Measurements from ENCODE around the gene LMF1. TPM values are rescaled to one million over a fixed set of nuclear protein-coding genes. Genes with fewer than 3 reads are reported as not detected.

Gene LMF1
- total RNA-seq, 4 donors from 2014 or later, result 21.8 to 47.9 (median 36.0) TPM

DNA sequence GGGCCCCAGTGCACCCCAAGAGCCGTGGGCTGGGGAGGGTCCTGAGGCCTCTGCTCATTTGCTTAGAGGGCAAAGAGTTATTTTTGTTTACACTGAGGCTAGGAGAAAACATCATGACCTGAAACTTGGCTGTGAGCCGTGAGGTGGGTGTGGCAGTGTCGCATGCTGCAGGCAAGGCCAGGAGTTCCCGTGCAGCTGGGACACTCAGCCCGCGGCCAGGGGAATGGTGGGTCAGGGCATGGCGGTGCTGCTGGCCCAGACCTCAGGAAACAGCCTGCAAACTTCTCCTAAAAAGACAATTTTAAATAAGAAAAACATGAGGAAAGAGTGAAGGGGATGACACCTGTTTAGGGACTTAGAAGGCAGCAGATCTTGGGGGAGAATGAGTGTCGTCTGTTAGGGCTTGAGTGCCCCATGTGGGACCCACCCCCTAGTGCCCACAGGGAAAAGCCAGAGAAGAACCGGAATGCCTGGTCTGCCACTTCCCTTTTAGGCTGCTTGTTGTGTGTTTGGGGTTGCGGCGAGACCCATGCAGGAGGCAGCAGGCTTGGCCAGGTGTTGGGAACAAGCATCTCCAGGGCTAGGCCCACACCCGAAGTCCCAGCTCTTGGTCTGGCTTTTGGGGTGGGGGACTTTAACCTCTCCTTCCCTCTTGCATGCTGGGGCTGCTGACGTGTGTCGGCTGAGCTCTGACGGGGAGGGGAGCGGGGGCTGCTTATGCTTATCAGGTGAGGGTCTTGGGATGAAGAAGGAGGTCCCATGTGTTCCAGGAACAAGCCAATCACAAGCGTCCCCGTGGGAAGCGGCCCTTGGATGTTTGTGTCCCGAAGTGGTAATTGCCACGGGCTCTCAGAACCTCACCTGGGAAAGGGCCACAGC is 89.3 kb downstream of the LMF1 start:
- Histone ChIP-seq H3K9me3 (peaks cover 0 to 4% of the 10 kb centered on the region in 2 donors), H3K27me3 (no peaks in the 10 kb centered on the region), H3K4me3 (no peak overlapping the region), H3K36me3 (no peaks in the 10 kb centered on the region), H3K4me1 (no peaks in the 10 kb centered on the region), H3K27ac (no peak overlapping the region)
- TF ChIP-seq, protein P1, sequence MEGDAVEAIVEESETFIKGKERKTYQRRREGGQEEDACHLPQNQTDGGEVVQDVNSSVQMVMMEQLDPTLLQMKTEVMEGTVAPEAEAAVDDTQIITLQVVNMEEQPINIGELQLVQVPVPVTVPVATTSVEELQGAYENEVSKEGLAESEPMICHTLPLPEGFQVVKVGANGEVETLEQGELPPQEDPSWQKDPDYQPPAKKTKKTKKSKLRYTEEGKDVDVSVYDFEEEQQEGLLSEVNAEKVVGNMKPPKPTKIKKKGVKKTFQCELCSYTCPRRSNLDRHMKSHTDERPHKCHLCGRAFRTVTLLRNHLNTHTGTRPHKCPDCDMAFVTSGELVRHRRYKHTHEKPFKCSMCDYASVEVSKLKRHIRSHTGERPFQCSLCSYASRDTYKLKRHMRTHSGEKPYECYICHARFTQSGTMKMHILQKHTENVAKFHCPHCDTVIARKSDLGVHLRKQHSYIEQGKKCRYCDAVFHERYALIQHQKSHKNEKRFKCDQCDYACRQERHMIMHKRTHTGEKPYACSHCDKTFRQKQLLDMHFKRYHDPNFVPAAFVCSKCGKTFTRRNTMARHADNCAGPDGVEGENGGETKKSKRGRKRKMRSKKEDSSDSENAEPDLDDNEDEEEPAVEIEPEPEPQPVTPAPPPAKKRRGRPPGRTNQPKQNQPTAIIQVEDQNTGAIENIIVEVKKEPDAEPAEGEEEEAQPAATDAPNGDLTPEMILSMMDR (IDR thresholded peaks at IDR 0.05), result no peak
- no peak for TF ChIP-seq POLR2A (IDR thresholded peaks at IDR 0.05)
- DNase-seq, result no peak
- intact Hi-C loops (cut with DNase I; ENCODE audit: low total_unique reads), result no loop called here

GRCh38 chr16:880471-881171 is 90.2 kb downstream of the LMF1 start:
- no peaks in the 10 kb centered on the region for H3K27me3 ChIP-seq
- no peaks in the 10 kb centered on the region for H3K4me1 ChIP-seq
- H3K36me3 ChIP-seq, result no peaks in the 10 kb centered on the region
- intact Hi-C loops (cut with DNase I; ENCODE audit: low total_unique reads), result no loop called here
- no peak overlapping the region for H3K27ac ChIP-seq
- peaks cover 0 to 4% of the 10 kb centered on the region in 2 donors for H3K9me3 ChIP-seq
- no peak for DNase-seq
- no peak overlapping the region for H3K4me3 ChIP-seq
- TF ChIP-seq, protein P1 (IDR thresholded peaks at IDR 0.05), result no peak

GRCh38 chr16:879986-880385 is 90.8 kb downstream of the LMF1 start:
- DNase-seq, result no peak

DNA sequence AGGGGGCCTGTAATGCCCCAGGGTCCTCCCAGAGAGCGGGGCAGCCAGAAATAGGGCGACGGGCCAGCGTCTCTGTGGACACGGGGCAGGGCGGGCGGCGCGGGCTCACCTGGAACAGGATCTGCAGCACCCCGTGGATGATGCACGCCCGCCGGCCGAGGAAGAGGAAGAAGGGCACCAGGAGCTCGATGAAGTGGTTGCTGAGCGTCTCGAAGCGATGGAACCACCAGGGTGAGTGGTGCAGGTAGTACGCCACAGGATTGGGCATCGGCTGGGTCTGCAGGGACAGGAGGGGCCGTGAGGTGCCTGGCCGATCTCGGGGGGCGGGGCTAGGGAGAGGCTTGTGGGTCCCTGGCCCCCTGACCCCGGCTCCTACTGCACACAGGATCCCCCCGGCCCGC is 91.3 kb downstream of the LMF1 start:
- H3K27me3 ChIP-seq, result no peaks in the 10 kb centered on the region
- peaks cover 0 to 4% of the 10 kb centered on the region in 2 donors for H3K9me3 ChIP-seq
- H3K36me3 ChIP-seq, result no peaks in the 10 kb centered on the region
- no peak for TF ChIP-seq POLR2A (IDR thresholded peaks at IDR 0.05)
- H3K27ac ChIP-seq, result no peak overlapping the region
- H3K4me3 ChIP-seq, result no peak overlapping the region
- H3K4me1 ChIP-seq, result no peaks in the 10 kb centered on the region
- DNase-seq, result no peak
- intact Hi-C loops (cut with DNase I; ENCODE audit: low total_unique reads), result no loop called here

More at GRCh38 chr16:879986-880385, 90.8 kb downstream of the LMF1 start:
- no peaks in the 10 kb centered on the region for H3K27me3 ChIP-seq
- no peaks in the 10 kb centered on the region for H3K36me3 ChIP-seq
- no peak overlapping the region for H3K27ac ChIP-seq
- intact Hi-C loops (cut with DNase I; ENCODE audit: low total_unique reads), result no loop called here
- peaks cover 0 to 4% of the 10 kb centered on the region in 2 donors for H3K9me3 ChIP-seq
- no peak overlapping the region for H3K4me3 ChIP-seq
- no peak for TF ChIP-seq POLR2A (IDR thresholded peaks at IDR 0.05)
- TF ChIP-seq, protein P1 (IDR thresholded peaks at IDR 0.05), result no peak
- no peaks in the 10 kb centered on the region for H3K4me1 ChIP-seq

DNA sequence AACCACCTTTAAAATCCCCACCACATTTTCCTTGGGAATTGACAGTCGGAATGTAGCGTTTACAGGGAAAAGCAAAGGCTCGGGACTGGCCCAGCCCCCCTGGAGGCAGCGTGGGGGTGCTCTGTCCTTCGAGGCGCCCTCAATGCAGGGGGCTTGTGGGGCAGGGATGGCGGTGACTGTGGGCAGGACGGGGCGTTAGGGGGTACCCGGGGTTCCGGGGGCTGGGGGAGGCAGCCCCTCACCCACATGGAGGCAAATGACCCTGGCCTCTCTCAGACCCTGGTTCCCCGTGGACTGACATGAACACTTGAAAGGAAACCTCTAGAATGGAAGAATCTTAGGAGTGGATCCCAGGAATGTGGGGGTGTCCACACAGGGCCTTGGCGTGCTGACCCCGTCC is 91.9 kb downstream of the LMF1 start:
- H3K36me3 ChIP-seq, result no peaks in the 10 kb centered on the region
- intact Hi-C loops (cut with DNase I; ENCODE audit: low total_unique reads), result no loop called here

More for the DNA sequence above, 91.9 kb downstream of the LMF1 start:
- Histone ChIP-seq H3K27ac (no peak overlapping the region), H3K27me3 (no peaks in the 10 kb centered on the region), H3K4me3 (no peak overlapping the region), H3K4me1 (no peaks in the 10 kb centered on the region), H3K9me3 (peaks cover 0 to 4% of the 10 kb centered on the region in 2 donors)
- TF ChIP-seq, protein P1 (IDR thresholded peaks at IDR 0.05), result no peak
- no peak for TF ChIP-seq POLR2A (IDR thresholded peaks at IDR 0.05)
- no peak for DNase-seq
